ENCODE results near the gene DNAJC7.

Gene DNAJC7, protein sequence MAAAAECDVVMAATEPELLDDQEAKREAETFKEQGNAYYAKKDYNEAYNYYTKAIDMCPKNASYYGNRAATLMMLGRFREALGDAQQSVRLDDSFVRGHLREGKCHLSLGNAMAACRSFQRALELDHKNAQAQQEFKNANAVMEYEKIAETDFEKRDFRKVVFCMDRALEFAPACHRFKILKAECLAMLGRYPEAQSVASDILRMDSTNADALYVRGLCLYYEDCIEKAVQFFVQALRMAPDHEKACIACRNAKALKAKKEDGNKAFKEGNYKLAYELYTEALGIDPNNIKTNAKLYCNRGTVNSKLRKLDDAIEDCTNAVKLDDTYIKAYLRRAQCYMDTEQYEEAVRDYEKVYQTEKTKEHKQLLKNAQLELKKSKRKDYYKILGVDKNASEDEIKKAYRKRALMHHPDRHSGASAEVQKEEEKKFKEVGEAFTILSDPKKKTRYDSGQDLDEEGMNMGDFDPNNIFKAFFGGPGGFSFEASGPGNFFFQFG

DNA sequence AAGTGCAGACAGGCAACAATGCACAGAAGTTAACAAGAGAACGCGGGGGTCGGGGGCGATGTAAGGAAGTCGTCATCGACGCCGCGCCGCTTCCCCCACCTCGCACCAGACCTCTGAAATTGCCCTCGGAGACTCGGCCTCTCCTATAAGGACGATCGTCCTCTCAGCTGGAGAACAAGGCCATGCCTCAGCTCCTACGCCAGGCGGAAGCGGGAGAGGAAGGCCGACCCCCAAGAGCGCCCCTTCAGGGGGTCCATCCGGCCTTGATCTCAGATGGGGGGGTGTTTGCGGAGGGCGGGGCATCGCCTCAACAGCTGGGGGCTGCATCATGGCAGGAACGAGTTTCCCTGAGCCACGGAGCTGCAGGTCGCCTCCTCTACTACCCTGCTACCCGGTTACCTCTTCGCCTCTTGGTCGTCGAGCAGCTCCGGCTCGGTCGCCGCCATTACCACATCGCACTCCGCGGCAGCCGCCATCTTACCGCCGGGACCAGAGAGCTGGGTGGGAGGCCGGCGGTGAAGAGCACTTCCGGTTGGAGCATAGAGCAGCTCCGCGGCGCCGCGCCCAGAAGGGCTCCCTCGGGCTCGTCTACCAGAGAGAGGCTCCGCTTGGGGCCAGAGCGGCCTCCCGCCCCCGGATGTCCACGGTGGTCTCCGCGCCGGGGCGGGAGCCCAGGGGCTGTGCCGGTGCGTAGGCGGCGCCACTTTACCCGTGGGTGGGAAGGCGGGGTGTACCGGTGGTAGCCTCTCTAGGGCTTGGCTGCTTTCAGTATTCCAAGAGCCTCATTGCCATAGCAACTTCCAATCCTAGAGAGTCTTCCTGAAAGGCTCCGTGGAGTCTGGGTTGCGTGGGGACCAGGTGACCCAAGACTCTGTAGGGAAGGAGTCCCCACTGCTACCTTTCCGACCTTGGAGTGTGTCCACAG, at the start of gene DNAJC7:
TSS of gene DNAJC7 (minus strand) at position 499 of the 925 bp plus-strand sequence. CDS start at position 476, 23 bp downstream.
- DNase-seq (ENCODE audit: low read depth in 2 of 2) = peak; percentile 81 to 82

DNA sequence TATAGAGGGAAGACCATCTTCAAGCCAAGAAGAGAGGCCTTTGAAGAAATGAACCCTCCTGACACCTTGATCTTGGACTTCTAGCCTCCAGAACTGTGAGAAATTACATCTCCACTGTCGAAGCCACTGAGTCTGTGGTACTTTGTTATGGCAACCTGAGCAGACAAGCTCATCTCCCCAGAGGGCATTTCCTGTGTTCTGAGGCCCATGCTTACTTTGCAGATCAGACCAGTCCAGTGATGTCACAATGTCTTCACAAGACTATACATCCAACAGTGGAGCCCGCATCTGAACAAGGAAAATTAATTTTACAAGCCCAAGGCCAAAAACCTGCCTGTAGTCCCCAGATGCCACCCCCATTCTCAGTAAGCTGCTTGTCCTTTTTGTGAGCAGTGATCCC, 48.0 kb upstream of the DNAJC7 start:
- DNase-seq (ENCODE audit: low read depth in 2 of 2) = no peak

DNA sequence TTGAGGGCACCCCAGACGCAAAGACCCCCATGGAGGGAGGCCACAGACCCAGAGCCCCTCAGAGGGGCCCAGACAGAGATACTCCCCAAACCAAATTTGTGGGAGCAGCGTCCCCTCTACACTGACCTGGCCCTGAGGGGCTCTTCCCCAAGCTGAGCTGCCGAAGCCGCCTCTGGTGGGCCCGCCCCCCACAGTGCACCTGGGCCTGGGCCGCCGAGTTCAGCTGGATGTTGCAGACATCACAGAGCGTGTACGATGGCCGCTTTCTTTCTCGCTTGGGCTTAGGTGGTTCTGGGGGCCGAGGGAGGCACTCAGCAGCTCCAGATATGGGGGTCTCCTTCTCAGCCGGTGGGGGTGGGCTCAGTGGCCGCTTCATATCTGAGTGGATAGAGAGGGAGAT, 45.4 kb upstream of the DNAJC7 start:
- no peak for DNase-seq (ENCODE audit: low read depth in 2 of 2)

DNA sequence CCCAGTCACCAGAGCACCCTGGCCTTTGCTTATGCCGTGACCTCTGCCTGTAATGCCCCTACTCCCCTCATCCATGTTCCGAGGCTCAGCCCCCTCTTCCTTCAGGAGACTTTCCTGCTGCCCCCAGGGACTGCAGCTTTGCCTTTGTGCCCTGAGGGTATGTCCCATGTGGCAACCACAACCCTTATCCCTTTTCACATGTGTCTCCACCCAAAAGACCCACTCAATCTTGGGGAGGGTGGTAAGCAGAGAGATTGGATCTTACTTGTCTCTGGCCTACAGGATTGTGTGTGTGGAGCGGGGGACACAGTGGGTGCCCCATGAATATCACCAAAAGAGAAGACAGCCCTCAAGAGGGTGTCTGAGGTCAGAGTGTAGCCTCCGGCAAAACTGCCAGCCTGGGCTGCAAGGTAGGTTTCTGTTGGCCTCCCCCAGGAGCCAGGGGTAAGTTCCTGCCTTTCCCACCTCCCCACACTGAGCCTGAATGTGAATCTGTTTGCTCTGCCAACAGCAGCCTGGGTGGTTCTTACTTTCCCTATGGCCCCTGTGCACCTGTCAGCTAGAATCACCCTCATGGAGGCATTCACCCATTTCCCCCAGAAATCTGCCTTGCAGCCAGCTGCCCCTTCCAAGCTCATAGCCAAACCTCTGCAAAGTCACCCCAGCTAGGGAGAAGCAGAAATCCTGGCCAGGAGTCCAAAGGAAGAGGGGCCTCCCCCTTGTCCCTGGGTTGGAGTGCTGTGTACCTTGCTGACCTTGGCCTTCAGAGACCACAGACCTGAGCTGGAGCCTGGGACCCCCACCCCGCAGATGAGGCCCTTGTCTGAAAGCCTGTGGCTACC, 44.6 kb upstream of the DNAJC7 start:
- no peak for DNase-seq (ENCODE audit: low read depth in 2 of 2)

DNA sequence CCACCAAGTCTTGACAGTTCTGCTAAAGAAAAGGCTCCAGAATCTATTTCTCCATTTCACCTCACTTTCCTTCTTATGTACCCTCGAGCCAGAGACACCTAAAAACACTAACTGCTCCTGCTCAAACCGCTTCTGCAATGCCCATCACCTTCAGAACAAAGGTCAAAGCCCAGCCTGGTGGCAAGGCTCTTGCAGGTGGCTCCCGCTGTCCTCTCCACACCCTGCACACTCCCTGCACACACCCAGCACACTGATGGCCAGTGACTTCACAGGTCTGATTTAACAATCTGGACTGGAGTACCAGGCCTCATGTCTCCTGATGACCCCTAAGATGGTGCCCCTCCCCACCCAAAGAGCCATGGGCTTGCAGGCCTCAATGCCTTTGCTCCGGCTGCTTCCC, 43.0 kb upstream of the DNAJC7 start:
- no peak for DNase-seq (ENCODE audit: low read depth in 2 of 2)

DNA sequence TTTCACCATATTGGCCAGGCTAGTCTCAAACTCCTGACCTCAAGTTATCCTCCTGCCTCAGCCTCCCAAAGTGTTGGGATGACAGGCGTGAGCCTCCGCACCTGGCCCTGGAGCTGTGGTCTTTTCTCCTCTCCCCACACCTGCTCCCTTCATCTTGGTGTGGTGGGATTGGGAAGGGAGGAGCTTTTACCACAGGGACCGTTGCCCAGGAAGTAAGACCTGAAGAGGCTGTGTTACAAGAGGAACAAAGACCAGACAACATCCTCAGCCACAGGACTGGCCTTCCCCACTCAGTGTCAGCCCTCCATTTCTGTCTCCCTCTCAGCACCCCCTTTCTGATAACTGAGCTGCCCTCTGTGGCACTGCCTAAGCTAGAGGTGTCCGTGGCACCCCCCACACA, 42.6 kb upstream of the DNAJC7 start:
- no peak for DNase-seq (ENCODE audit: low read depth in 2 of 2)

DNA sequence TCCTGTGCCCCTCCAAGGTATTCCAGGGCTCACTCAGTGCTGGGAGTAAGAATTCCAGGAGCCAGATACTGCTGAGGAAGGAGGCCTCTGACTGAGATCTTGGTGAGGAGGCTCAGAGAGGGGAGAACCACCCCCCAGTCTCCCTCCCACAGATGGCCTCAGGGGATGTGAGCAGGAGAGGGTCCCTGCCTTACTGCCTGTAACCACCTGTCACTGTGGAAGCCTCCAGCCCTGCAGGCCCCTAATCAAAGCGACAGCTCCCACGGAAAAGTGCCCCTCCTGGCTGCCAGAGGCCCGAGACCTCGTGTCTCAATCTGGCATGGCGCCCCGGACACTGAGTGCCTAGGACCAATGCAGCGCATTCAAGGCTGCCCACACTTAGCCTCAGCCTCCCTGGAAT, 40.8 kb upstream of the DNAJC7 start:
- no peak for DNase-seq (ENCODE audit: low read depth in 2 of 2)

DNA sequence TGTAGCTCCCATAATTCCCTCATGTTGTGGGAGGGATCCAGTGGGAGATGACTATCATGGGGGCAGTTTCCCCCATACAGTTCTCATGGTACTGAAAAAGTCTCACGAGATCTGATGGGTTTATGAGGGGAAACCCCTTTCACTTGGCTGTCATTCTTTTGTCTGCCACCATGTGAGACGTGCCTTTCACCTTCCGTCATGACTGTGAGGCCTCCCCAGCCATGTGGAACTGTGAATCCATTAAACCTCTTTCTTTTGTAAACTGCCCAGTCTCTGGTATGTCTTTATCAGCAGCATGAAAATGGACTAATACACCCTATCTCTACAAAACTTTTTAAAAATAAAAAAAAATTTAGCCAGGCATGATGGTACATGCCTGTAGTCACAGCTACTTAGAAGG, 39.4 kb upstream of the DNAJC7 start:
- DNase-seq (ENCODE audit: low read depth in 2 of 2) = no peak

DNA sequence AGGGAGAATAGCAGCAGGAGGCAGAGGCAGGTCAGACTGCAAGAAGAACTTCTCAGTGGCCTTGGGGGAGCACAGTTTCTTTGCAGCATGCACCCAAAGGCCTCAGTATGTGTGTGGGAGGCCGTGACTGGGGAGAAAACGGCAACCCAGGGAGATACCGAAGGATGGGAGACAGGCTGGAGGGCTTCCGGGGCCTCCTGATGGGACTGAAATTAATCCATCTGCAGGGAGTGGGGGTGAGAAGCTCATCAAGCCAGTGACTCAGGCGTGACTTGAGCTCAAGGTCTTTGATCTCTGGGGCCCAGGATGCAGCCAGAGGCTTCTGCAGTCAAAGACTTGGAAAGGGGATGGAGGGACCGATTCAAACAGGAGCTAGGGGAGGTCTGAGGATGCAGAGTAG, 38.3 kb upstream of the DNAJC7 start:
- DNase-seq (ENCODE audit: low read depth in 2 of 2) = no peak

DNA sequence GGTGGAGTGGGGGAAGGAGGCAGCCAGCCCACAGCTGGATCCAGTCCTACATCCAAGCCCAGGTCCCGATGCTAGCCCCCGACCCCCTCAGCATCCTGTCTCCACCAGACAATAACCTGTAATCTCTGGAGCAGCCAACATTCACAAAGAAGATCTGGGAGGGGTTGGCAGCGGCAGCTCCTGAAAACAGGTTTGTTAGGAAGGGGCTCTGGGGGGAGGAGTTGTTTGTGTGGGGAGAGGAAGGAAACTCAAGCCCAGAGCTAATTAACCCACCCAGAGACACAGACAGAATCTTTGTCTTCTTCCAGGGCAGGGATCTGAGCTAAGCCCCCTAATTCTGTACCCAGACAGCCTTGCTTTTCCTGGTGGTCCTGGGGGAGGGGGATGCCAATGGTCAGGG, 37.8 kb upstream of the DNAJC7 start:
- DNase-seq (ENCODE audit: low read depth in 2 of 2) = no peak

DNA sequence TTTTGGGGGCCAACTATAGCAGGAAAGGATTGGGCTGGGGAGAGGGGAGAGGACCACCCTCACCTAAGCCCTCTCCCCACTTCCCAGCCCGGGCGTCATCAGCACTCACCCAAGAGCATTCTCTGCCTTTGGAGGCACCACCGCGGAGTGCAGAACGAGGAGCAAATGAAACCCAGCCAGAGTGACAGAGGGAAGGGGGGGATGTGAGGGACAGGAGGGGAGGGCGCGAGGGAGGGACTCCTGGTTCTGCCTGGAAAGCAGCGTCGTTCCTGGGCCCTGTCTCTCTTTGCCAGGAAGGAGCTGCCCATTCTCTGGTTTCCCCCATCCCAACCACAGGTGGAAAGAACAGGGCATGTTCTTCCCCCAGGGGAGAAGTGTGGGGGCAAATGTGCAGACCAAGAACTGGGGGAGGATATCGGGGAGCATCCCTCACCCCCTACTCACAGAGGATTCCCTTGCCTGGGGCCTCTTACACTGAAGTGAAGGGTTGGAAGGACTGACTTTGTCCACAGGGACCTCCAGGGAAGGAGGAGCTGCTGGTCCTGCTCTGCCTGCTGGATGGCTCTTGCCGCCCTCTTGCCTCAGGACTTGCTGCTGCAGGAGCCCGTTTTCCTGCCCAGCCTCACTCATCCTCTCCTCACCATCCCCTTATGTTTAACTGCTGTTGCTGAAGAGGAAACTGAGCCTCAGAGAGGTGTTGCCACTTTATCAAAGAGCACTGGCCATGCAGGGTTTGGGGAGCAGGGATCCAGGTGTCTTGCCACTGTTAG, 36.7 kb upstream of the DNAJC7 start:
- no peak for DNase-seq (ENCODE audit: low read depth in 2 of 2)

DNA sequence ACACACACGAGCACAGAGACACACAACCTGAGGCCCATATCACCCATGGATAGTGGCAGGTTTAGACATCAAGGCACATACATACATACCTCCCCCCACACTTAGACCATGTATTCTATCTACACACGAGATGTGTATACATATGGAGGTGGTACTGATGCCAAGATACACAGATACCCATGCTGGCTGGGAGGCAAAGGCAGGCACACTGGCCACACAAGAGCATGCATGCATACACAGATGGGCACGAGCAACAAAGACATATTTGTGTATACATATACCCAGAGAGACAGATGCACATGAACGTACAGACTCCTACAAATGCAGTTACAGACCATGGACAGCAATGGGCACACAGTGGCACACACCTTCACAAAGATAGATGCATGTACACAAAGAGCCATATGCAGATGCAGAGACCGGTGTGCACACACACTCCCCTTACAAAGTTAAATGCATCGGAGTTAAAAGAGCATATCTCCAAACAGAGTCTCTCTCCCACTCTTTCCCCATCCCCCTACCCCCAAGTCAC, 35.2 kb upstream of the DNAJC7 start:
- no peak for DNase-seq (ENCODE audit: low read depth in 2 of 2)

DNA sequence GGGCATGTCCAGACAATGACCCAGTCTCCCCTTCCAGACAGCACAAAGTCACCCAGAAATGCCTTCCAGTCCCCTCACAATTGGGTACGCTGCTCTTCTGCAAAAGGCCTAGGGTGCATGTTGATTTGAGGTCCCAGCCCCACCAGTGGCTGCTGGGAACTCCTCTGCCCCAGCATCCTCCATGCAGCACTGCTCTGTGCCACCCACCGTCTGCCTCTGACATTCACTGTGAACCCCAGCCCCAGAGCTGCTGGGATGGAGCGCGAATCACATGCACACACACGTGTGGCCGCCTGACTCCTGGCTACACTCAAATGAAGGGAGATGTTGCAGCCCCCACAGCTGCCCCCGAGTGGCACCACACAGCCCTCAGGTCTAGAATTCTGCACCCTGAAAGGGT, 34.4 kb upstream of the DNAJC7 start:
- DNase-seq (ENCODE audit: low read depth in 2 of 2) = no peak

DNA sequence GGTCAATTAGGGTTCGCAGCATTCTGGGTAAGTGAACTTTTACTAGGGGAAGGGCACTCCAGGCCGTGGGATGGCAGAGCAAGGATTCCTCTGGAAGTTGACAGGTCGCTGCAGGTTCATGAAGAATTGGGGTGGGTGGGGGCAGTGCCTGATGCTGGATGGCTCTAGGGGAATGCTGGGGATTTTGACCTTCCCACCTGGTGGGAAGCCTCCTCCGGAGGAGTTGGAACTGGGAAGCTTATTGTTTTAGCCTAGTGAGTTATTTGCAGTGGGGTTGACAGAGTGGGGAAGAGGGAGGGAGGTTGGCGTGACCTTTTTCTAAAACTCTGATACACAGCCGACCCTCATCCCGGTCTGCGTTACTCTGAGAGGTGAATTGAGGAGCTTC, 33.8 kb upstream of the DNAJC7 start:
- no peak for DNase-seq (ENCODE audit: low read depth in 2 of 2)

DNA sequence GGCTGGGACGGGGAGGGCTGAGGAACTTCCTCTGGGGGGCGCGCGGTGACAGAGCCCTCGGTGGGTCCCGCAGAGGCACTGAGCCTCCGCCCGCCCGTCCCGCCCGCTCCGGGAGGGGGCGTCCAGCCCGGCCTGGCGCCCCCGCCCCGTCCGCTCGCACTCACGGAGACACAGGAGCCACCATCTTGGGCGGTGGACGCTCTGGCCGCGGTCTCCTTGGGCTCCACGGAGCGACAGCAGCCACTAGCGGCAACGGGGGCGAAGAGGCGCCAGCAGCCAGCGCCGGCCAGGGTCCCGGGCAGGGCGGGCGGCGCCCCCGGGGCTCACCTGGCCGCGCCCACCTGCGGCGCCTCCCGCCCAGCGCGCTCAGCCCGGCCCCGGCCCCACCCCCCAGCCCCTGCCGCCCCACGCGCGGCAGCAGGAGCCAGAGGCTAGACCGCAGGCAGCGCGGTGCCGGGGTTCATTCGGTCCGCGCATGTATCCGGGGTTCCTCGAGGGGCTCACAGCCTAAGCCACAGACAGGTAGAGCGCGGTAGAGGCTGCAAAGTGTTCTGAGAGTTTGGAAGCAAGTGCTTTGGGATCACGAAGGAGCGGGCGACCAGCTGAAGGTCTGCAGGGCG, 33.3 kb upstream of the DNAJC7 start, which contains the start of gene C17orf113:
TSS of gene C17orf113 (minus strand) at position 209 of the 620 bp plus-strand sequence. CDS start 7,225 bp downstream, outside the sequence.
- DNase-seq (ENCODE audit: low read depth in 2 of 2) = peak in 1 of 2 experiments; percentile 24

DNA sequence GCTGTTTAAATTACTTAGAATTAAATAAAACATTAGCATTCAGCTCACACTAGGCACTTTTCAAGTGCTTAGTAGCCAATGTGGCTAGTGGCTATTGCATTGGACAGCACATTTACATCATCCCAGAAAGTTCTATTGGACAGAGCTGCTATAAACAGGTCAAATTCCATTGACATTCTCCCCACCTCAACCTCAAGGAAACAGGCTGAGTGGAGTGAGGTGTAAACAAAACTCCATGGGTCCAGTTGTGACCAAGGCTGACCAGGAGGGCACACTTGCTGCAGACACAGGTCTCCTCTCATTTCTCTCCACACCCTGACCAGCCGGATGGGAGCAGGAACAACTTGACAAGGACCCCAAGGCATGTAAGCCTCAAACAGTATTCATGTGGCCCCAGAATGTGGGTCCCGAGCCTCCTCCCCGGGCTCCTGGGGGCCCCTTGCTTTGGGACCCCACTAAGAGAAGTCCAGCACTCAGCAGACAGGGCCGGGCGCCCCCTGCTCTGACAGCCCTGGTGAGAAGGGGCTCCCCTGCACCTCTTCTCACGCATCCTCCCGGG, 32.7 kb upstream of the DNAJC7 start:
- DNase-seq (ENCODE audit: low read depth in 2 of 2) = no peak

DNA sequence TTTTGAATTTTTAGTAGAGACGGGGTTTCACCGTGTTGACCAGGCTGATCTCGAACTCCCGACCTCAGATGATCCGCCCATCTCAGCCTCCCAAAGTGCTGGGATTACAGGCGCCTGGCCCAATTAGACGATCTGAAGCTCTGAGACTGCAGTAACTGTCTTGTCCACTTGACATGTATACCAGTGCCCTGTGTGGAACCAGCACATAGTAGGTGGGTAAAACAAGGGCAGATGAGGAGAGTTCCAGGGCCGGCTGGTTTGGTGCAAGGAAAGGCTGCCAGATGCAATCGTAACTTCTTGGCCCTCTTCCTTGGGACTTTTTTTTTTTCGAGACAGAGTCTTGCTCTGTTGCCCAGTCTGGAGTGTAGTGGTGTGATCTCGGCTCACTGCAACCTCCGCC, 30.1 kb upstream of the DNAJC7 start:
- no peak for DNase-seq (ENCODE audit: low read depth in 2 of 2)

DNA sequence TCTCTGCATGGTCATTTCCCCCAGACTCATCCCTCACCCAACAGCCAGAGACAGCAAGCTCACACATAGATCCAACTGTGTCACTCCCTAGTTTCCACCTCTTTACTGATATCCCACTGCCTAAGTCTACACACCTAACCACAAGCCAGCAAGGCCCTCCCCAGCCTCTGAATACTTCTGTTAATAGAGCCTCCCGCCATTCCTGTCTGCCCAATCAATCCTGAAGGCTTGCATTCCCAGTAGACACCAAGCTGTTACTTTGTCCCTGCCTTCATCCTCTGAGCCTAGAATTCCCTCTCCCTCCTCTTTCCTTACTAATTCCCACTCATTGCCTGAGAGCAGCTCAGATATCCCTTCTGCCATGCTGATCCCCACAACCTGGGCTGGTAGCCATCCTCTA, 28.5 kb upstream of the DNAJC7 start:
- DNase-seq (ENCODE audit: low read depth in 2 of 2) = no peak

DNA sequence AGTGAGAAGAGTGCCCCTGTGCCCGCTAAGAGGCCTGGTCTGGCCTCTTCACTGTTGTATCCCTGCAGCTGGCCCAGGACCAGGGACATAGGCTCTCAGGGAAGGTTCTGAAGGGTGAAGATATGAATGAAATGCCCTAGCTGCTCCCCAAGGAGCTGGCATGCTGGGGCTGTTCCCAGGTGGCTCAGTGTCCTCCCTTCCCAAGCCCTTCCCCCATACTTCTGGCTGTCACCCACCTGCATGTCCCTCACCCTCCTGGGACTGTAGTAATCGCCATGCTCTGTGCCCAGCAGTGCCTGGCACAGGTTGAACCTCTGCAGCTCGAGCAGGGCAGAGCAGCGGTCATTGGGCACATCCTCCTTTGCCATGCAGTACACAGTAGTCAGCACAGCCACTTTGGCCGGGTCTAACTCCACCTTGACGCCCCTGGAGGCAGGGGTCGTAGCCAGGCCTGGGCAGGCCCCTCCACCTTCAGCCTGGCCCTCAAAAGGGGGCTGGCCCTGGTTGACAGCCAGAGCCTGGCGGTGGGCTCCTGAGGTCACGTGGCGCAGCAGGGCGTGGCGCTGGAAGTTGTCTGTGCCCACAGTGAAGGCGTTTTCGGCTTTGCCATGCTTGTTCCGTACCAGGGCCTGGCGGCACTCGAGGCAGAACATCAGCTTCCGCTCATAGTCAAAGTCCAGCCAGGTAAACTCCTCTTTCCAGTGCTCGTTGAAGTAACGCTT, 25.5 kb upstream of the DNAJC7 start:
- no peak for DNase-seq (ENCODE audit: low read depth in 2 of 2)

Measured in stimulated activated CD4-positive, alpha-beta T cell treated with anti-CD3 and anti-CD28 coated beads, Interleukin-12 subunit alpha, Interleukin-12 subunit beta, amount 100 ng/mL, for 24 hours (primary cell).